Mesodermal cell (in vitro differentiated cells): ENCODE data around the gene EYA2.

Experiments
- H3K27ac ChIP-seq: 2 replicates; pipeline ENCODE4 v1.7.0; 2013; ENCODE audit warnings: mild to moderate bottlenecking, low read depth, low read length, moderate library complexity; ENCODE audit not compliant: severe bottlenecking
- H3K36me3 ChIP-seq: 2 replicates; pipeline ENCODE4 v1.7.1; 2013; ENCODE audit warnings: mild to moderate bottlenecking, low read length, moderate library complexity; ENCODE audit not compliant: control insufficient read depth, insufficient read depth
- H3K4me1 ChIP-seq: one replicate; pipeline ENCODE4 v1.7.1; 2013; ENCODE audit warnings: mild to moderate bottlenecking, low read length; ENCODE audit not compliant: insufficient read depth, control insufficient read depth, poor library complexity, severe bottlenecking
- H3K4me3 ChIP-seq: 2 replicates; pipeline ENCODE4 v1.7.0; 2013; ENCODE audit warnings: low read length, control low read depth, mild to moderate bottlenecking; ENCODE audit not compliant: insufficient read depth, poor library complexity, severe bottlenecking; ENCODE audit errors: extremely low read depth
- H3K9me3 ChIP-seq: 2 replicates; pipeline ENCODE4 v1.7.1; 2013; ENCODE audit warnings: mild to moderate bottlenecking, low read length, moderate library complexity; ENCODE audit not compliant: control insufficient read depth
- WGBS, 2 experiments: methylation state at CpG; one replicate each; pipeline ENCODE4 v1.1.5; 2013; ENCODE audit warnings: missing lambda C conversion rate in 2 of 2; ENCODE audit not compliant: insufficient coverage in 2 of 2; 5-methylcytosine and 5-hydroxymethylcytosine counted together

Gene EYA2

GRCh38 chr20:46938434-46938833 lies 43.8 kb downstream of the EYA2 start:
- H3K4me1 ChIP-seq, result no peaks in the 10 kb centered on the region
- H3K4me3 ChIP-seq, result no peak overlapping the region
- WGBS, 2 experiments, result no CpG with 5 or more reads among the region's 1 CpG
- H3K36me3 ChIP-seq, result no peaks in the 10 kb centered on the region
- H3K9me3 ChIP-seq, result no peaks in the 10 kb centered on the region
- no peak overlapping the region for H3K27ac ChIP-seq

- H3K36me3 ChIP-seq, result no peaks in the 10 kb centered on the region
- WGBS, 2 experiments, result 50 to 86% methylated on average over 1 to 2 of the region's 3 CpGs
- H3K9me3 ChIP-seq, result no peaks in the 10 kb centered on the region
- H3K4me3 ChIP-seq, result no peak overlapping the region
- no peaks in the 10 kb centered on the region for H3K4me1 ChIP-seq
- H3K27ac ChIP-seq, result no peak overlapping the region
Observed at GRCh38 chr20:46939031-46939965, 44.7 kb downstream of the EYA2 start.

GRCh38 chr20:46940616-46941015 lies 46.0 kb downstream of the EYA2 start:
- H3K4me3 ChIP-seq, result no peak overlapping the region
- no peaks in the 10 kb centered on the region for H3K9me3 ChIP-seq
- no peak overlapping the region for H3K27ac ChIP-seq
- no peaks in the 10 kb centered on the region for H3K4me1 ChIP-seq
- no peaks in the 10 kb centered on the region for H3K36me3 ChIP-seq
- 82 to 95% methylated on average over 4 to 10 of the region's 10 CpGs for WGBS, 2 experiments

- Histone ChIP-seq H3K27ac (no peak overlapping the region), H3K4me3 (no peak overlapping the region)
- WGBS, 2 experiments, result 100% methylated on average over 1 of the region's 2 CpGs
Observed at GRCh38 chr20:46941404-46941803, 46.8 kb downstream of the EYA2 start.

GRCh38 chr20:46943861-46944591 lies 49.4 kb downstream of the EYA2 start:
- Histone ChIP-seq H3K4me3 (no peak overlapping the region), H3K9me3 (no peaks in the 10 kb centered on the region)
- 90 to 96% methylated on average over 5 to 10 of the region's 11 CpGs for WGBS, 2 experiments

More at GRCh38 chr20:46941404-46941803, 46.8 kb downstream of the EYA2 start:
- Histone ChIP-seq H3K36me3 (no peaks in the 10 kb centered on the region), H3K4me1 (no peaks in the 10 kb centered on the region), H3K9me3 (no peaks in the 10 kb centered on the region)

GRCh38 chr20:46945465-46945864 lies 50.8 kb downstream of the EYA2 start:
- no peaks in the 10 kb centered on the region for H3K9me3 ChIP-seq
- H3K36me3 ChIP-seq, result no peaks in the 10 kb centered on the region
- no peak overlapping the region for H3K4me3 ChIP-seq
- no peaks in the 10 kb centered on the region for H3K4me1 ChIP-seq
- no peak overlapping the region for H3K27ac ChIP-seq
- WGBS, 2 experiments, result 63 to 79% methylated on average over 5 to 6 of the region's 9 CpGs

More at GRCh38 chr20:46943861-46944591, 49.4 kb downstream of the EYA2 start:
- Histone ChIP-seq H3K36me3 (no peaks in the 10 kb centered on the region), H3K27ac (no peak overlapping the region), H3K4me1 (no peaks in the 10 kb centered on the region)

GRCh38 chr20:46946181-46946624 lies 51.6 kb downstream of the EYA2 start:
- Histone ChIP-seq H3K4me3 (no peak overlapping the region), H3K27ac (no peak overlapping the region), H3K9me3 (no peaks in the 10 kb centered on the region), H3K36me3 (no peaks in the 10 kb centered on the region), H3K4me1 (no peaks in the 10 kb centered on the region)
- 74 to 100% methylated on average over 4 to 6 of the region's 7 CpGs for WGBS, 2 experiments

GRCh38 chr20:46946796-46947195 lies 52.2 kb downstream of the EYA2 start:
- Histone ChIP-seq H3K4me1 (no peaks in the 10 kb centered on the region), H3K4me3 (no peak overlapping the region), H3K27ac (no peak overlapping the region), H3K9me3 (no peaks in the 10 kb centered on the region), H3K36me3 (no peaks in the 10 kb centered on the region)
- WGBS, 2 experiments, result 100% methylated on average over 1 of the region's 3 CpGs; no CpG with 5 or more reads in 1 of the 2 experiments

- no peak overlapping the region for H3K4me3 ChIP-seq
- H3K4me1 ChIP-seq, result no peaks in the 10 kb centered on the region
- no peak overlapping the region for H3K27ac ChIP-seq
- H3K36me3 ChIP-seq, result no peaks in the 10 kb centered on the region
- WGBS, 2 experiments, result 93 to 100% methylated on average over 1 to 3 of the region's 3 CpGs
- no peaks in the 10 kb centered on the region for H3K9me3 ChIP-seq
Observed at GRCh38 chr20:46948081-46948480, 53.4 kb downstream of the EYA2 start.

GRCh38 chr20:46951405-46951804 lies 56.8 kb downstream of the EYA2 start:
- 58 to 78% methylated on average over 2 to 4 of the region's 4 CpGs for WGBS, 2 experiments
- no peaks in the 10 kb centered on the region for H3K36me3 ChIP-seq
- H3K27ac ChIP-seq, result no peak overlapping the region
- H3K4me1 ChIP-seq, result peaks cover 6% of the 10 kb centered on the region
- no peak overlapping the region for H3K4me3 ChIP-seq
- H3K9me3 ChIP-seq, result peaks cover 4% of the 10 kb centered on the region
